Measurements from ENCODE around the gene MIPOL1.

GRCh38 chr14:37497422-37497821 is 299.7 kb downstream of the MIPOL1 start:
- TF ChIP-seq ELK1 (CRISPR knock-in tag; IDR thresholded peaks at IDR 0.05) (no peak), ZBTB33 (CRISPR knock-in tag; IDR thresholded peaks at IDR 0.05) (no peak), POLR2A (conservative IDR thresholded peaks at IDR 0.05) (no peak), POLR2AphosphoS5 (IDR thresholded peaks at IDR 0.05; ENCODE audit: control insufficient read depth, insufficient read depth, low read depth, low read length) (no peak), ZBTB11 (CRISPR knock-in tag; IDR thresholded peaks at IDR 0.05) (no peak), FOXA1 (IDR thresholded peaks at IDR 0.05; ENCODE audit: borderline replicate concordance) (no peak), FOSL1 (tag; conservative IDR thresholded peaks at IDR 0.05) (no peak), JUNB (CRISPR knock-in tag; conservative IDR thresholded peaks at IDR 0.05) (no peak), CTCF (IDR thresholded peaks at IDR 0.05 in 2 of 3, conservative IDR thresholded peaks at IDR 0.05 in 1 of 3; ENCODE audit: insufficient read depth in 2 of 3, low read depth in 1 of 3, low read length in 3 of 3) (no peak), MAX (CRISPR knock-in tag; IDR thresholded peaks at IDR 0.05) (no peak), ETV1 (tag; conservative IDR thresholded peaks at IDR 0.05; ENCODE audit: low read depth) (no peak), MYBL2 (IDR thresholded peaks at IDR 0.05; ENCODE audit: low read depth) (no peak), MYBL2 (CRISPR knock-in tag; IDR thresholded peaks at IDR 0.05; ENCODE audit: borderline replicate concordance) (no peak), ZZZ3 (IDR thresholded peaks at IDR 0.05) (no peak)

Data from K562 (cell line).